DMS53 treated with DMSO at 0.1 percent for 48 hours (cell line): ENCODE measurements around the gene CCNDBP1.

Experiments used
- DNase-seq: peaks from one replicate; lab custom pipeline; 2025; ENCODE audit not compliant: unreplicated experiment; lab: John Stamatoyannopoulos, UW

Gene CCNDBP1

GRCh38 chr15:43242616-43243015 is 57.4 kb downstream of the CCNDBP1 start:
- no peak for DNase-seq

- no peak for DNase-seq
Measured at GRCh38 chr15:43243020-43243645, 57.9 kb downstream of the CCNDBP1 start.

- DNase-seq, result no peak
Measured at GRCh38 chr15:43244092-43244491, 58.9 kb downstream of the CCNDBP1 start.

- no peak for DNase-seq
Measured at GRCh38 chr15:43246261-43246774, 61.1 kb downstream of the CCNDBP1 start.
